ENCODE results near the gene UNC119.
A peak's percentile ranks its signal among the peaks of the same experiment; 100 is the strongest.
"Not testable (repeated sequence)": the region's sequence is repeated elsewhere in the genome, so short reads cannot be mapped to it uniquely, and the experiment has no call there.

UNC119 gene

DNA sequence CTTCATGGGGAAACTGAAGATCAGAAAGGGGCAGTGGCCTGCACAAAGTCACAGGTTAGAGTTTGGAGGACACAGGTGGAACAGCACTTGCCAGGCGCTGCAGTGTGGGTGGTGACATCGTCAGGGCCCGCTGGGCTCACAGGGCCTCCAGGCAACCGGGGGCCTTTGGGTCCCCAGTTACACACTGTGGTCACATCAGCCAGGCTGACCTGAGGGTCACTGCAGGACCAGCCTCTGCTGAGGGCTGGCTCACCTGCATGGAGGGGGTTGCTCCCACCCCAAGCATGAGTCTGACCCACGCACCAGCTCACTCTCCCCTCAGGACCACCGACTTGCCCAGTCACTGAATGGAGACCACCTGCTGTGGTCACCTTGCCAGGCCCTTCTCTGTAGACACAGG is 29.2 kb downstream of the UNC119 start:
- no peak for DNase-seq

DNA sequence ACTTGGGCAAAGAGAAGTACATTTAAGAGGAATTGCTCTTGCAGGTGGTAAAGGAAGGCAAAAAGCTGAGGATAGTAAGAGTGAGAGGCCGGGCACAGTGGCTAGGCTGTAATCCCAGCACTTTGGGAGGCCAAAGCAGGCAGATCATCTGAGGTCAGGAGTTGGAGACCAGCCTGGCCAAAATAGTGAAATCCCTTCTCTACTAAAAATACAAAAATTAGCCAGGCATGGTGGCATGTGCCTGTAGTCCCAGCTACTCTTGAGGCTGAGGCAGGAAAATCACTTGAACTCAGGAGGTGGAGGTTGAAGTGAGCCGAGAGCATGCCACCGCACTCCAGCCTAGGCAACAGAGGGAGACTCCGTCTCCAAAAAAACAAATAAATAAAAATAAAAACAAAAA is 30.1 kb downstream of the UNC119 start:
- not testable (repeated sequence) for DNase-seq

DNA sequence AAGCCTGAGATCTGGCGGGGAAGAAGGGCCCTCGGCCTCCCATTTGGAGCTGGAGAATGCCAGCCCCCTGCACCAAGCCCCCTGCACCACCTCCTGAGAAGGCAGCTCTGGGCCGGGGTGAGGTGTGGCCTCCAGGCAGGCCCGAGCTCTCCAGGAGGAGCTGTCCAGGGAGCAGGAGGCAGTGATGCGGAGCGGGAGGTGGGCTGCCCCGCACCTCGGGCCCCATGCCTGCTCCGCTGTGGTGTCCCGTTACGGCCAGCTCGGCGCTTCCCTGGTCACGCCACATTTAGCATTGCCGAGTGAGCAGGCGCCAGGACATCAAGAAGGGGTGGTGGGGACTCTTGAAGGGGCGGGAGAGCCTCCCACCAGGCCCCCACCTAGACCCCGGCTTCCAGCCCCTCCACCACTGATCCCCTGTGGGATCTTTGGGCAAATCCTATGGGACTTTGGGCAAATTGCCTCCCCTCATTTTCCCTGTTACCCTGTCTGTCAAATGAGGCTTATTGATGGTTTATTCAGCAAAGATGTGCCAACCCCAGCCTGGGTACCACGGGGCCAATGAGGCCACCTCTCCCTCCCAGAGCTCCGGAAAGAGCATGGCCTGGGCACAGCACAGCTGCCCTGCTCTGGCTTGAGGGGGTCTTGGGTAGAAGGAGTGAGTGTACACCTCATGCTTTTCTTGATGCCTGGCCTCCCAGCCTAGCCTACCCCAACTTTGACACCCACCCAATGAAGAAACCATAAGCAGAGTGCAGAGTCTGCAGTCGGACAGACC is 30.9 kb downstream of the UNC119 start:
- no peak for DNase-seq

DNA sequence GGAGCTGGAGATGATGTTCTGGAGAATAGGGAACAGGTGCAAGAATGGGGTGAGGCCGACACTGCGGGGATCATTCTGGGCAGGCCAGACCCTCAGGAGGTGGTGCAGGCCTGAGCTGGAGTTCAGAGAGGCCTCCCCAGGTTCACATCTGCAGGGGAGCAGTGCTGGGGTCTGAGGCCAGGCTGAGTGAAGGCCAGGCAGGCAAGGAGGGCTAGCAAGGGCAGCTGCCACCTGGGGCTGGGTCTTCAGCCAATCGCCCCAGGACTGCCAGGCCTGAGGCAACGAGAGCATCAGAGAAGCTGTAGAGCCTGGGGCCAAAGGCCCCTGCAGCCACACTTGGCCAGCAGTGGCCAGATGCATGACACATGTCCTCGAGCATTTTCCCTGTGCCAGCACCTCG is 31.7 kb downstream of the UNC119 start:
- no peak for DNase-seq

DNA sequence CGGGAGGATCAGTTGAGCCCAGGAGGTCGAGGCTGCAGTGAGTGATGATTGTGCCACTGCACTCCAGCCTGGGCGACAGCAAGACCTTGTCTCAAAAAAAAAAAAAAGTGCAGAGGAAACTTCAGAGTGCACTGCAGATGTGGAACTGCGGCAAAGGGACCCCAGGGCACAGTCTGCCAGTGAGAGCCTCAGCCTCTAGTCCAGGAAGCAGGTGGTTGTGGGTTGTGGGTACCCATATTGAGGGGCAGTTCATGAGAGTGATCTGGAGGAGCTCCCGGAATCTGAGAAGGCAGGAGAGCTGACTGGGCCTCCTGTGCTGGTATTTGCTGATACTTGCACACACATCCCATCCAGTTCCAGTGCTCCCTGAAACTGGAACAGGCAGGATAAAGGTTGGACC is 33.2 kb downstream of the UNC119 start:
- DNase-seq: no peak

DNA sequence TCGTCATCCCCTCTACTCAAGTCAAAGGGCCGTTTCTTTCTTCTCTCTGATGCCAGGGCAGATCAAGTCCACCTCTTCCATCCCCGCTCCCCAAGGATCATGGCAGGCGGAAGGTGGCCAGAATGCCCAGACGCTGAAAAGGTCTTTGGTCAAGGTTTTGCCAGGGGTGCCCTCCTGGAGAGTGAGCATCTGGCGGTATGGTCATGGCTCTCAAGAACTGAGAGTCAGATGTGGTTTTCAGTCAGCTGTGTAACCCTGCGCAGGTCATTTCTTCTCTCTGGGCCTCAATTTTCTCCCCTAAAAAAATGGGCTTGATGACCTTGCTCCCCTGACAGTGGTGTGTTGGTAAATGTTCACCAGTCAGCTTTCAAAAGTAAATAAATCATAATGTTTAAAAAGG is 33.8 kb downstream of the UNC119 start:
- no peak for DNase-seq

DNA sequence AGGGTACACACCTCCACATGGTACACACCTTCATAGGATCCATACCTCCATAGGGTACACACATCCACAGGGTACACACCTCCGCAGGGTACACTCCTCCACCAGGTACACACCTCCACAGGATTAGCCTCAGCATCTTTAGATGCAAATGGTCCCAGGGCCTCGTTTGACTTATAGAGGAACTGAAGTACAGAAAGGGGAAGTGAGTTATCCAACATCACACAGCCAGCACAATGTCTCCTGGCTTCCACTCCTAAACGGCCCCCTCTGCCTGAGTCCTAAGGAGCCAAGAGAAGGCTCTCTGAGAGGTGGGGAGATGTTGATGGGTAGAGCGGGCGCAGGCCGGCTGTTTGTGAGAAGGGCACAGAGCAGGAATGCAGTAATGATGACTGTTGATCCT is 34.3 kb downstream of the UNC119 start:
- DNase-seq: no peak

DNA sequence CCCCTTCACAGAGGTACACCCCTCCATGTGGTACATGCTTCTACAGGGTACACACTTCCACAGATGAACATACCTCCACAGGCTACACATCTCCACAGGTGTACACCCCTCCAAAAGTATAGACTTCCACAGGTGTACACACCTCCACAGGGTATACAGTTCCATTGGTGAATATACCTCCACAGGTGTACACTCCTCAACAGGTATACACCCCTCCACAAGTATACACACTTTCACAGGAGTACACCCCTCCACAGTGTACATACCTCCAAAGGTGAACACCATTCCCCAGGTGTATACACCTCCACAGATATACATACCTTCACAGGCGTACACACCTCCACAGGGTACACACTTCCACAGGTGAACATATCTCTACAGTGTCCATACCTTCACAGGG is 36.9 kb downstream of the UNC119 start:
- DNase-seq: no peak

DNA sequence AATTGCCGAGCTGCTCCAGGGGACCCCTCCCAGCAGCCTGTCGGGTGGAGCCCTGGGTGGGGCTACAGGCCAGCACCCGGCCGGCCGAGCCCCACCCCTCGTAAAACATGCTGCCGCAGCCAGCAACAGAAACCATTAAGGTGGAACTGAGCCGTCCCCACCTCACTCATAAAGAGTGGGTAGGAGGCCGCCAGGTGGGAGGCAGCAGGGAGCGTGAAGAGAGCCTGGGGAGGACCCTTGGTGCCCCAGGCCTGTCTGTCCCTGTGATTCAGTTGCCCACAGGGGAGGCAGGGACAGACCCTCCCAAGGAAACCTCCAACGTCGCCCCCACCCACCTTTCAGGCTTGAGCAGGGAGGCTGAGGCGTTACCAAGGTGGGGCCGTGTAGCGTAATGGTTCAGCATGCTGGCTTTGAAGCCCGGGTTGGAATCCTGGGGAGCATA is 37.8 kb downstream of the UNC119 start:
- no peak for DNase-seq

DNA sequence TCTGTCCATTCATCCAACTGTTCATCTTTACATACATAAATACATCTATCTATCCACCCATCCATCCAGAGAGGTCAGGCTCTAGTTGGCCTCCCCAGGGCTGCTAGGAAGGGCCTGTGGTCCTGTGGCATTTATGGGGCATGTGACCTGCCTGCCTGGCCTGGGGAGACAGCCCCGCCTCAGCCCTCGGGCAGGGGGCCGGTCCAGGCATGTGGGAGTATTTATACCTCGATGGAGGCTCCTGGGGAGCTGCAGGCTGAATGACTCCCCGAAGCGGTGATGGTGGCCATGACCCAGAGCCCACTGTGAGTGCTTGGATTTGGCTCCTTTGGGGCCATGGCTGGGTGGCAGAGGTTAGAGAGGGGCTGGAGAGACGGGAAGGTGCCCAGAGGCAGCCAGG is 38.9 kb downstream of the UNC119 start:
- no peak for DNase-seq

DNA sequence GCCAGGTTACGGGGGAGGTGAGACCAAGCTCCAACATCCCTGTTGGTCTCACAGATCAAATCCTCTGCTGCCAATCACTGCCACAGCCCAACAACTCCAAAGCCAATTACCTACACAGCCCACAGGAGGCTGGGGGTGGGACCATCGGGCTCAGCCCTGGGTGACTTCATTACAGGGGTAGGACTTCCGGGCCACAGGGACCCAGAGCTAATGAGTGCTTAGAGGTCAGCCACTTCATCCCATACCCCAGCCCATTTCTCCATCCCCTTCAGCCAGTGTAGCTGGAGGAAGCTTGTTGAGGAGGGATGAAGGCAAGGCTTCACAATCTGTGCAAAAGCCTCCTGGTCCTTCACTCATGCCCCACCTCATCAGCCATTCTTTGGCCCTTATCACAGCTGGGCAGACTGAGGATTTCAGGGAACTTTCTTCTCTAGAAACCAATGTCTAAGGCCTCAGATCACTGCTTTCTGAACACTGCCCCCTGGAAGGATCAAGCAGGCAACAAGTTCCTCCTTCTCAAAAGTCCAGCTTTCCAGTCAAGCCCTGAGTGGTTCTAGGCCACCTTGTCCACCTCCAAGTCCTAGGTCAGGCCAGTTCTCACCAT is 40.5 kb downstream of the UNC119 start:
- no peak for DNase-seq

DNA sequence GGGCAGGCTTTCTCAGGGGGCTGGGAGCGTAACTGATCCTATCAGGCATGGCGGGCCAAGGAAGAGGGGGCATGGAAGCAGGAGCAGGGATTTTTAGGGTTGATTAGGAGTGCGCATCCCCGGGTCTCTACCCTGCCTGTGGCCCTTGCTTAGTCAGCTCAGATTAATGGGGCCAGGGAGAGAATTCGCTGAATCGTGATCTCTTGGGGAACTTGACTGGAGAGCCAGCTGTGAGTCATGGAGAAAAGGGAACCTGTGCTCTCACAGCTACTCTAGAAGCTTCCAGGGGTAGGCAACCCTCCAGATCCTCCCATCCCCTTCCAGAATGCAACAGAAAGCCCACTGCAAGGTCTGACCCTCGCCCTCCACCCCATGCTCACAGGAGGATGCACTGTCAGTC is 42.6 kb downstream of the UNC119 start:
- no peak for DNase-seq

DNA sequence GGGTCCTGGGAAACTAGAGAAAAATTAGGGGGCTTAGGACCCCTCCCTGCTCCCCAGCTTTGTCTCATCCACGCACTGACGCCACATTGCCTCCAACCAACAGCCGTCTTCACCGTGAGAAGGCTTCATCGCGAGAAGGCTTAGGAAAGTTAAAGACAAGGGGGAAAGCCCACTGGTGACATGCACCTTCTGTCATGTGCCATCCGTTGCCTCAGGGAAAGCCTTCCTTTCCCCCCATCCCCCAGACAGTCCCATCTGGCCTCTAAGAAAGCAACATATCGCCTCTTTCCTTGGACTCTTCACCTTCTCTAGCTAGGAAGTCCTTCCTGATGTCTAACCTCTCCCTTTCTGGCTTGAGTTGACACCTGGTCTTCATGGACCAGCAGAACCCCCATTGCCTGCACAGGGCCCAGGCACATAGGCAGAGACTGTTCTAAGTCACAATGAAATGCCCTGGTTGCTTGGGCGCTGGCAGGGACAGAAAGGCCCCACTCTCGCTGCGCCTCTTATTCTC is 44.2 kb downstream of the UNC119 start:
- no peak for DNase-seq

DNA sequence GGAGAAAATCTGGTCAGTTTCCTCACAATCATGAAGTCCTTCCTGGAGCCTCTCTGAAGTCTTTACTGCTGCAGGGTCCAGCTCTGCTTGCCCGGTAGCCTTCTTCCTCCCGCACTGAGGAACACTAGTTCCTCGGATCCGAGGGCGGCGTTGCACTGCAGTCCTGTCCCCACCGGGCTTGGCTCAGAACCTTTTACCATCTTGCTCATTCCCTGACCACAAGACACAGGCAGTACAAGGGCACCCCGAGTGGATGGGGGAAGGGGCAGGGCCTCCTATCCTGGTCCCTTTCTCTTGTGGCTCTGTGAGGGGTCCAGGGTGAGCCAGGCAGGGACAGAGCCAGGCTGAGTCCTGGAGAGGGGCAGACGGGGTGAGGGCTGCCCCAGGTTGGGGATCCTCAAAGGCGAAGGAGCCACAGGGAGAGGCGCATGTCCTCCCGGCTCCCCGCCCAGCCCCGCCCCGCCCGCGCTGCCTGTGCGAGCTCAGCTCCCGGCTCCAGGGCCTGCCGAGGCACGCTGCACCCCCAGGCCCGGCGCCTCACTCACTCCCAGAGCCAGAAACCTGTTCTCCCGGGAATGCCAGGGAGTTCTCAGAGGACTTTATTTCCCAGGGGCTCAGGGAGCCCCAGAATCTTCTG is 44.7 kb downstream of the UNC119 start:
- no peak for DNase-seq

DNA sequence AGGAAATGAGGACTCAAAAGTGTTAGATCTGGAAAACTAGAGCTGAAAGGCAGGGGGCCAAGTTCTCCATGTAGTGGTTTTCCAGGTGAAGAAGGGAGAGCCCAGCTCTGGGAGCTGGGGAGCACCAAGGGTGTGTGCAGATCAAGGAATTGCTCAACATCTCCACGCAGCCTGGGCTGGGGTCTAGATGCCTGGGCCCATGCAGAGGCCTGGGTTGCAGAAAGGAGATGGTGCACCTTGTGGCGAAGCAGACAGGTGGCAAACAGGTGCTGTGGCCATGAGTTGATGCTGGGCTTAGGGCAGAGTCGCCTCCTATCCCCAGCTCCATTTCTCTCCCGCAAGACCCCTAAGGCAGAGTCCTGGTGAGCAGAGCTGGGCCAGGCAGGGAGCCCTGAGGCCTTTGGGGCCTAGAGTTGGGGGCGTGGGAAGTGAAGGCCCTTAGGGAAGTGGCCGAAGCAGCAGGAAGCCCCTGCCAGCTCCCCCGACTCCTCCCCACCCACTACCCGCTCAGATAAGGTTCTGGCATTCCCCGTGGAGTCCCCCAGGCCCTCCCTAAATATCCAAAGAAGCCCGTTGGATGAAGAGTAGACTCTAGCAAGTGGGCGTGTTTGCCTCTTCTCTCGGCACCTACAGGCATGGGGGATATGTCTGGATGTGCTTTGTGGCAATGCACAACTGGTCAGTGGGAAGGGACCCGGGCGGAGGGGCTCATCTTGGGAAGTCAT is 45.5 kb downstream of the UNC119 start:
- no peak for DNase-seq

DNA sequence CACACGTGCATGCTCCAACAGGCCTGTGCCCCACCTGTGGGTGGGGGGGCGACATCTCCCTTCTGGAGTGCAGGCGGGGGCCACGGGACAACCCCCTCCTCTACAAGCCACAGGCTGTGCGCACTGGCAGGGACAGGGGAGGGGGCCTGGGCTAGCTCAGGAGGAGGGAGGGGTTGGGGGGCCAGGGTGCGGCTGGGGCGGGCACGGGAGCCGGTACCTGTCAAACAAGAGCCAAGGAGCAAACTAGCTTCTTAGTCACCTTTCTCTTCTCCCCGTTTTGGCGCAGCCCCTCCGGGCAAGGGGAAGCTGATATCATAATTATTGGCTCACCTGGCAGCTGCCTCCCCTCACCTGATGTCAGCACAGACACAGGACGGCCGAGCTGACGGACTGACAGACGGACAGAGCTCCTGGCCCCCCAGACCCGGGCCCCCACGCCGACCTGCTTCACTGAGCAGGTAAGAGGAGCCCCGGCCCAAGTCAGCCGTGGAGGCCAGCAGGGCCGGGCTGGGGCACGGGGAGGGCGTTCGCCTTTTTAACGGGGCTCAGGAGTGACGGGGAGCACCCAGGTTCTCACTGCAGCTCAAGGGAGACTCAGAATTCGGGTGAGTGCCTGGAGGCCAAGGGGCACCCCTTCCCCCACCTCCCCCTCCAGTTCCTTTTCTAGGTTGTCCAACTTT is 46.3 kb downstream of the UNC119 start, which contains the start of gene FOXN1:
FOXN1 (plus strand) TSS at position 363 of the 680 bp plus-strand sequence. CDS start 17,622 bp downstream, outside the sequence.
- DNase-seq: no peak

DNA sequence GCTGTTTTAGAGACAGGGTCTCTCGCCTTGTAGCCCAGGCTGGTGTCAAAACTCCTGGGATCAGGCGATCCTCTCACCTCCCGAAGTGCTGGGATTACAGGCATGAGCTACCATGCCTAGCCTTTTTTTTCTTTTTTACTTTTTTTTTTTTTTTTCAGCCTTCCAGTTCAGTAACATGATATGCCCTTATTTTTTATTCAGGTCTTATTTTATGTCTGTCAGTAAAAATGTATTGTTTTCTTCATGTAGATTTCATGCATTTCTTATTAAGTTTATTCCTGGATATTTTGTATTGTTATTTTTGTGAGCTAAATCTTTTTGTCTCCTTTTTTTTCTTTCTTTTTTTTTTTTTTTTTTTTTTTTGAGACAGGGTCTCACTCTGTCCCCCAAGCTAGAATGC is 49.0 kb downstream of the UNC119 start:
- no peak for DNase-seq

DNA sequence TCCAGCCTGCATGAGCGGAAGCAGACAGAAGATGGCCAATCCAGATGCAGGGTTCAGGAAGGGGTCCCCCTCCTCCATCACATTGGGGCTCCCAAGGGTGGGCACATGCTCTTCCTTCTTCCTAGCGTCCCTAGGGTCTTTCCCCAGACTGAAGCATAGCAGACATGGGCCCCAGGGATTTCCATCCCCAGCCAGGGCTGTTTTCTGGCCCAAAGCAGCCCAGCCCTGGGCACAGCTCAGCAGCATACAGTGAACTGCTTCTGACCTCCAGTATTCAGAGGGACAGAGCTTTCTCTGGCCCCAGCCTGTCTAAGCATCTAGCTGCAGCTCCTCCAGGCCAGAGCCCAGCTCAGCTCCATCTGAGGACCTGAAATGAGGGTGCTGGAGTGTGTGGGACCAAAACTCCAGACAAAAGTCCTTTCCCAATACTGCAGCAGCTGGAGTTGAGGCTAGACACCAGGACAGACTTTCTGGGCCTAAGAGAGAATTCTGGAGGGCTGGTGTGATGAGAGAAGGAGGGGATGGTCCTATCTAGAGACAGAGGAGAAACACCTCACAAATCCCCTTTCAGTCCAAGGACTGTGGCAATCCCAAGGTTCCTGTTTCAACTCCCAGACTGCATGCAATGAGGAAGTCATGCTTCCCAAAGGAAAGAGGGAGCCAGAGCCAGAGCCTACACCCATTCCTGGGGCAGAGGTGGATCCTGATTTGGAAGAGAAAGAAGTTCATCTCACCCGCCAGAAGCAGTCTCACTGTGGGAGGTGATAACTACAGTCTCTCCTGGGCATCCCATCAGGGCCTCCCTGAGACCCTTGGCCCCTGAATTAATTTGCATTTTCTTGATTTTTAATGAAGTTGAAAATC is 50.8 kb downstream of the UNC119 start:
- DNase-seq: no peak

DNA sequence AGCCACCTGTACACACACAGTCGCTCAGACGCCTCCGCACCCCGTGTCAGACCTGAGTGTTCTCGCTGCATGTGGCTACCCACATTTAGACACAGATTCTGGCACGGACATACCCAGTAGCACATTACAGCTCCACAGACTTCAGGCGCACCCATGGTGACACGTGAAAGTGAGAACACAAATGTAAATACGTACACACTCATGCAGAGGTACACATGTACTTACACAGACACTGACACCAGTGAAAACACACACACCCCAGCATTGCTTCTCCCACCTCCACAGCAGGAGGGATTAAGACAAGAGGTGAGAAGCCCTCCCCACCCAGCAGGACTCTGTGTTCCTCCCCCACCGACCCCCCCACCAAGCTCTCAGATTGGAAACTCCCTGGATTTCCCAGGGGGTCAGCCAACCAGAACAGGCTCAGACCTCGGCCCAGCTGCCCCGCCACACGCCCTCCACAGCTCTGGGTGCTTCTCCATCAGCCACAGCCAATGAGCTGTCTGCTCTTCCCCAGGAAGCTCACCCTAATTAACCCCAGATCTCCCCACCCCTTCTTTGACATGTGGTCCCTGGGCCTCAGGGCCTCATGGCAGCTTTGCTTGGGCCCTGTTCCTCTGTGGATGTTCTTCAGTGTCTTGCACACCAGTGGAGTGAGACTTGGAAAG is 51.6 kb downstream of the UNC119 start:
- DNase-seq: peak in 1 of 51 donors; percentile 7

All from hypothalamus (tissue), 51 donors.